Astrocyte (in vitro differentiated cells and primary cell): ENCODE data around the gene TMEM203.

Experiments used
- CTCF ChIP-seq: IDR thresholded peaks from 2 replicates; pipeline ENCODE4 v1.5.1; 2011; ENCODE audit warnings: low read depth, mild to moderate bottlenecking, inconsistent platforms, low read length, moderate library complexity; ENCODE audit not compliant: insufficient read depth
- EZH2 ChIP-seq: IDR thresholded peaks from 2 replicates; pipeline ENCODE4 v1.6.1; 2012; ENCODE audit warnings: mild to moderate bottlenecking, low read length, inconsistent platforms; ENCODE audit not compliant: insufficient read depth

DNA sequence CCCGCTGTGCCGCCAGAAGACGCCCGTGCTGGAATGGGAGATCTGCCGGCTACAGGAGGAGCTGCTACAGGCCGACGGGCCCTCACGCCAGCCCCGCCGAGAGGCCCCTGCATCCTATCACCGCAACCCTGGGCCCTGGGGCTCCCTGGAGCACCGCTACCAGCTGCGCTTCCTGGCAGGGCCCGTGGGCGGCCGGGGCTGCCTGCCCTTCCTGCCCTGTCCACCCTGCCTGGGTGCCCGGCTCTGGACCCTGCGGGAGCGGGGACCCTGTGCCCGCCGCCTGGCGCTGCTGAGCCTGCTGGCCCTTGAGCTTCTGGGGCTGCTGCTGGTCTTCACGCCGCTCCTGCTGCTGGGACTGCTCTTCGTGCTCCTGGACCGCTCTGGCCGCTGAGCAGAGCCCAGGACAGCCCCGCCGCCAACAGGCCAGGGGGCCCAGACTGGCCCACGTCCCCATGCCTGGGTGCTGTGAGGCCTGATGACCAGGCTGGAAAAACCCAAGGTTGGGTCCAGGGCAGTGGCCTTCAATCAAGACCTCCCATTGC lies 12.8 kb upstream of the TMEM203 start:
- TF ChIP-seq CTCF (no peak), EZH2 (no peak)
